Fibroblast of mammary gland (primary cell): ENCODE measurements around the gene SCLT1.

Source experiments
- DNase-seq: peaks from one replicate; pipeline ENCODE4 v3.0.0-alpha.2; 2010; ENCODE audit warnings: low read depth
- H3K4me3 ChIP-seq: 2 replicates; pipeline ENCODE4 v1.5.1; 2011; ENCODE audit warnings: low read depth, mild to moderate bottlenecking, low read length, moderate library complexity; ENCODE audit not compliant: control insufficient read depth
- TF ChIP-seq, protein P1 (sequence below): conservative IDR thresholded peaks from 2 replicates; pipeline ENCODE4 v1.5.1; 2011; ENCODE audit warnings: low read depth, low read length, inconsistent platforms; ENCODE audit not compliant: control insufficient read depth, insufficient read depth

The SCLT1 gene

DNA sequence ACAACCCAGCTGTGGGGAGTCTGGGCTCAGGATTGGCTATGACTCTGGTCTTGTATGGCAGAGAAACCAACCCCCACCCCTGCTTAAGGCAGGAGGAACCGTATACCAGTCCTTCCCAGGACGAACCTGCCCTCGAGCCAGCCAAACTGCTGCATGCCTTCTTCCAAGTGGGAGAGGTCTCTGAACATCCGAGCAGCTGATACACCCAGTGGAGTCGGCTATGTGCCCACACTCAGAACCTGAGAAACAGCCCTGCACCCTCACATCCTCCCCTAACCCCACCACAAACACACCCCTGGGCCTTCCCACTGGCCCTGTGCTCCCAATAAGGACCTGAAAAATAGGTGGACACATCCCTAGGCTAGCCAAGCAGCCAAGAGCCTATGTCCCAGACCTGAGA is 24.4 kb upstream of the SCLT1 start:
- no peak overlapping the region for H3K4me3 ChIP-seq
- TF ChIP-seq, protein P1, sequence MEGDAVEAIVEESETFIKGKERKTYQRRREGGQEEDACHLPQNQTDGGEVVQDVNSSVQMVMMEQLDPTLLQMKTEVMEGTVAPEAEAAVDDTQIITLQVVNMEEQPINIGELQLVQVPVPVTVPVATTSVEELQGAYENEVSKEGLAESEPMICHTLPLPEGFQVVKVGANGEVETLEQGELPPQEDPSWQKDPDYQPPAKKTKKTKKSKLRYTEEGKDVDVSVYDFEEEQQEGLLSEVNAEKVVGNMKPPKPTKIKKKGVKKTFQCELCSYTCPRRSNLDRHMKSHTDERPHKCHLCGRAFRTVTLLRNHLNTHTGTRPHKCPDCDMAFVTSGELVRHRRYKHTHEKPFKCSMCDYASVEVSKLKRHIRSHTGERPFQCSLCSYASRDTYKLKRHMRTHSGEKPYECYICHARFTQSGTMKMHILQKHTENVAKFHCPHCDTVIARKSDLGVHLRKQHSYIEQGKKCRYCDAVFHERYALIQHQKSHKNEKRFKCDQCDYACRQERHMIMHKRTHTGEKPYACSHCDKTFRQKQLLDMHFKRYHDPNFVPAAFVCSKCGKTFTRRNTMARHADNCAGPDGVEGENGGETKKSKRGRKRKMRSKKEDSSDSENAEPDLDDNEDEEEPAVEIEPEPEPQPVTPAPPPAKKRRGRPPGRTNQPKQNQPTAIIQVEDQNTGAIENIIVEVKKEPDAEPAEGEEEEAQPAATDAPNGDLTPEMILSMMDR = no peak
- DNase-seq = no peak

DNA sequence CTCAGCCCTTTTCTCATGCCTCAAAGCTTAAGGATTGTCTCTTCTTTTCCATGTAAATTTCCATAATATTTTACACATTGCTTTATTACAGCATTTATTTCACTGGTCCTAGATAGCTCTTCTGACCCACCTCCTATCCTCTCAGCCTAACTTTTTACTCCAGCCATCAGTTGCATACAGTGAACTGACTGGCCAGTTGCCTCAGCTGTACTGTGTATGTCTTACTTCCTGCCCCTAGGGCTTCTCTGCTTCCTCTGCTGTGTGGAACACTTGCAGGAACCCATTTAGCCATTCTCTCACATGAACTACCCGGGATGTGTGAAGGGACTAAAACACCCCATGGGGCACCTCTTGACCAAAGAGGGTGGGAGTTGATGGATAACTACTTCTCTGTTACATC is 20.6 kb upstream of the SCLT1 start:
- H3K4me3 ChIP-seq = no peak overlapping the region
- TF ChIP-seq, protein P1 = no peak
- no peak for DNase-seq

DNA sequence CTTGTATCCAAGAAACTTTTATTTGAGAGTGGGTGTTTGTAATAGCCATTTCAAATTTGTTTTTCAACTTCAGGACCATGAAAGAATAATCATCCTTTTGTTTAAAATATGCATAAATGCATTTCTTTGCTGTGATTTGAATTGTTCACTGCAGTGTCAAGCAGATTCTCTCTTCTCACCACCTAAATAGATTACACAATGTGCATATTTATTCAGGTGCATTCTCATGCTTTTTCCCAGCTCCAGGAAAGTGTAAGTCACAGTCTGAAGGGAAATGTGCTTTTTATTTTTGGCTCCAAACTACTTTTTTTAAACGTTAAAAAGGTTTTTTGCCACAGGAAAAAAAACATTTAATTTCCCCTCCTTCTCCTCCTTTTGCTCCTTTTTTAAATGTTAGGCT is 20.1 kb upstream of the SCLT1 start:
- no peak for DNase-seq
- no peak overlapping the region for H3K4me3 ChIP-seq
- TF ChIP-seq, protein P1 = no peak

DNA sequence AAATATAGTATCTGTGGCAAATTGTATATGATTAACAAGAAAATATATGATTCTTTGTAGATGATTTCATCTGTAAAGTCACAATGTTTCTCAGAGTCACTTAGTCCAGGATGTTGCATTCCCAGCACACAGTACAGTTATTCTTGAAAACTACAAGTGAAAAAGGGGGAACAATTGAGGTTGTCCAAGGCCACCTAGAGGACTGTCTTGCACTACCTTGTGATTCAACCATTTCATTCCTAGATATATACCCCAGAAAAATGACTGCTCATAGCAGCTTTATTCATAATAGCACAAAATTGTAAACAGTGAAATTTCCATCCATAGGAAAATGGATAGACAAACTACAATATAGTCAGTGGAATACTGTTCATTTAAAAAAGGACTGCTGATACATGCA is 18.6 kb upstream of the SCLT1 start:
- DNase-seq = no peak
- H3K4me3 ChIP-seq = no peak overlapping the region
- TF ChIP-seq, protein P1 = no peak

DNA sequence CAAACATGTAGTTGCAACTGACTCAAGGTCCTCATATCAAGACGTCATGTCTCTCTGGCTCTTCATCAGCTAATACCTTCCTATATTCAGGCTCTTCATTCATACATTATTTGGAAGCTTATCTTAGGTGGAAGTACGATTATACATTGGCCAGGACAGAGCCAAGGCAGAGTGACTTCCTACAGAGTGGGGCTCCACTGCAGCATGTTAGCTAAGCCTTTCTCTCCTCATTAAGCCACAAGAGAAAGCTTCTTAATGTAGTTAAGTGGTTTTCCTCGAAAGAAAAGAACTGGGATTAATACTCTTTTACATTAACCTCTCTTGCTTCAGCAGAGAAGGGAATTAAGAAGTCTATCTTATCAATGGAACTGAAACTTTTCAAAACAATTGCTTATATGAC is 17.6 kb upstream of the SCLT1 start:
- DNase-seq = no peak
- H3K4me3 ChIP-seq = no peak overlapping the region
- TF ChIP-seq, protein P1 = no peak

DNA sequence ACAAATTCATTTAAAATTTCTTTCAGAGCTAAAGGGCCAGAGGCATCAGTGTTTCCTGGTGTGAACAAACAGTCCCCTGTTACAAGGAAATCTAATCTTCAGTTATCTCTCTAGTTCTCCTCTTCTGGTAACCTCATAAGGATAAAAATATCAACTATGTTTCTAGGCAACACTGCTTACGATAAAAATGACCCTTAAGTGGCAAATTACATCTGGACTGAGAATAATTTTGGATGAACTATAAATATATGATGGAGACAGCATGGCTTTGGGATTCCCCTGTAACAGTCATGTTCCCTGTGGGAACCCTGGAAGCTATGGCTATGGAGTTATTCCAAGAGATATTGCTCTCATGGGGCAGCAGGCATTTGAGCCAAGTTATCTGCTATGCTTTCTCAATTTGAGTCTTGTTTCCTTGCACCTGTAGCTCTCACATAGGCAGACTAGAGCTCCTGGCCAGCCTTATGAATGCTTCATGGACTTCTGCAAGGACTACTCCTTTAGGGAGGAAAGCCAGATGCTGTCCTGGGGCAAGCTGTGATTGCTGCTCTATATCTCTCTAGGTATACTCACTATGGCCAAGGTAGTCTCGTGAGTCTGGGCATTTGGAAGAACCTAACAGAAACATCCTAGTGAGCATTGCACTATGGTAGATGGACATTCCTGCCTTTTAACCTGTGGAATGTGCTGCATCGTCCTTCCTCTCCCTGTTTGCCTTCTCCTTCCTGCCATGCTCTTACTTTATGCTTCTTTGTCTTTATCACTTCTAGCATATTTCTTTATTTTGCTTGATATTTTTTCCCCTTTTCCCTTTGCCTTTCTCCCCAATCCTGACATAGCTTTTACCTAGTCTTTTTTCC is 16.9 kb upstream of the SCLT1 start:
- no peak for DNase-seq
- TF ChIP-seq, protein P1 = no peak
- H3K4me3 ChIP-seq = no peak overlapping the region
